OCI-LY7 (cell line): ENCODE measurements around the gene LPIN1. TPM values are rescaled to one million over a fixed set of nuclear protein-coding genes. Genes with fewer than 3 reads are reported as not detected.
A peak's percentile ranks its signal among the peaks of the same experiment; 100 is the strongest.

ENCODE experiments used
- BruUV-seq: library from RNA; stranded (reverse); fragments of 400-500 nt; replicated peaks from 2 replicates; lab custom pipeline; 2021; lab: Mats Ljungman, UMichigan
- CTCF ChIA-PET: fragments of 300-600 bp; sonication (Branson Sonifier 250); formaldehyde crosslinking; loops from one replicate; lab custom pipeline; 2022; ENCODE audit warnings: antibody characterized with exemption; ENCODE audit not compliant: unreplicated experiment; lab: Charles Lee
- POLR2A ChIA-PET: fragments of 300-600 bp; sonication (Branson Sonifier 250); formaldehyde crosslinking; loops from one replicate; lab custom pipeline; 2022; ENCODE audit warnings: antibody characterized with exemption; lab: Charles Lee
- DNase-seq: peaks from one replicate; pipeline ENCODE4 v3.0.0-alpha.2; 2015; ENCODE audit warnings: low spot score
- H2AFZ ChIP-seq: fragments of 200-600 bp; sonication (generic), shearing (Covaris generic); 2 replicates; pipeline ENCODE4 v1.6.1; 2014; ENCODE audit warnings: mild to moderate bottlenecking, antibody characterized with exemption, low read length, moderate library complexity
- H3K27ac ChIP-seq: fragments of 200-600 bp; sonication (generic); 2 replicates; pipeline ENCODE4 v1.5.1; 2014; ENCODE audit warnings: mixed run types, low read depth, mild to moderate bottlenecking, moderate library complexity, low read length, inconsistent platforms; ENCODE audit not compliant: poor library complexity, severe bottlenecking
- H3K36me3 ChIP-seq: fragments of 200-600 bp; sonication (generic); 2 replicates; pipeline ENCODE4 v1.6.1; 2014; ENCODE audit warnings: mild to moderate bottlenecking, antibody characterized with exemption, low read length, moderate library complexity, mixed read lengths; ENCODE audit not compliant: insufficient read depth
- H3K4me1 ChIP-seq: fragments of 200-600 bp; sonication (generic); 2 replicates; pipeline ENCODE4 v1.5.1; 2014; ENCODE audit warnings: mild to moderate bottlenecking, low read length; ENCODE audit not compliant: insufficient read depth, poor library complexity, severe bottlenecking
- H3K4me2 ChIP-seq: fragments of 200-600 bp; sonication (generic); 2 replicates; pipeline ENCODE4 v1.6.1; 2014; ENCODE audit warnings: mild to moderate bottlenecking, low read length
- H3K4me3 ChIP-seq: fragments of 200-600 bp; sonication (generic); 2 replicates; pipeline ENCODE4 v1.5.1; 2014; ENCODE audit warnings: mild to moderate bottlenecking, low read depth, low read length; ENCODE audit not compliant: poor library complexity, severe bottlenecking
- H3K79me2 ChIP-seq: fragments of 200-600 bp; sonication (generic); 2 replicates; pipeline ENCODE4 v1.6.1; 2016; ENCODE audit warnings: low read depth, mild to moderate bottlenecking, low read length, moderate library complexity, mixed read lengths; ENCODE audit not compliant: insufficient read depth
- H3K9me2 ChIP-seq: fragments of 200-600 bp; sonication (generic); 2 replicates; pipeline ENCODE4 v1.6.1; 2016; ENCODE audit warnings: mild to moderate bottlenecking, low read length, mixed read lengths; ENCODE audit not compliant: insufficient read depth
- H3K9me3 ChIP-seq: fragments of 200-600 bp; sonication (generic); 2 replicates; pipeline ENCODE4 v1.6.1; 2014; ENCODE audit warnings: mild to moderate bottlenecking, mixed run types, low read length, mixed read lengths
- H4K20me1 ChIP-seq: fragments of 200-600 bp; sonication (generic); 2 replicates; pipeline ENCODE4 v1.6.1; 2014; ENCODE audit warnings: mild to moderate bottlenecking, antibody characterized with exemption, low read length, moderate library complexity, mixed read lengths; ENCODE audit not compliant: insufficient read depth
- CTCF ChIP-seq: fragments of 200-600 bp; sonication (generic); conservative IDR thresholded peaks from 2 replicates; pipeline ENCODE4 v1.5.1; 2014; ENCODE audit warnings: mild to moderate bottlenecking, antibody characterized with exemption, low read length, moderate library complexity, mixed read lengths
- EZH2phosphoT487 ChIP-seq: fragments of 200-600 bp; sonication (generic); IDR thresholded peaks from 2 replicates; pipeline ENCODE4 v1.6.1; 2018; ENCODE audit warnings: low read depth, borderline replicate concordance, mild to moderate bottlenecking, mixed run types, antibody characterized with exemption, low read length, moderate library complexity, mixed read lengths
- intact Hi-C: fragments of 100-400 bp; cut with micrococcal nuclease; formaldehyde crosslinking; loops from one replicate; pipeline ENCODE4 v1.10.0; 2022; ENCODE audit not compliant: unreplicated experiment
- total RNA-seq, 2 experiments: library from RNA; depleted of rRNA in 1 of 2; stranded (reverse); fragments of >200 nt in 1 of 2; shearing (Covaris generic) in 1 of 2; gene quantifications; 2 replicates each; pipeline ENCODE4 v1.2.3, GENCODE V29; 2014 to 2022

The LPIN1 gene
- total RNA-seq, 2 experiments from 2014 or later = 56.9 to 70.2 TPM

- no peaks in the 10 kb centered on the region for H4K20me1 ChIP-seq
- peaks cover 47% of the 10 kb centered on the region; the same call in 1 of the 2 replicates for H3K36me3 ChIP-seq
- no peak for DNase-seq
- no peak overlapping the region for H3K27ac ChIP-seq
- no peaks in the 10 kb centered on the region for H3K9me2 ChIP-seq
- ChIA-PET POLR2A (interaction anchor here (1.2 kb wide), 1 partner anchor 284 kb away, joined by 3 read pairs; no protein-coding TSS in a partner anchor), CTCF (no interaction called here)
- TF ChIP-seq CTCF = no peak
- no peak for TF ChIP-seq EZH2phosphoT487
- no TSS peak for BruUV-seq
- no peaks in the 10 kb centered on the region for H3K79me2 ChIP-seq
- intact Hi-C loops = loop anchor here (5.0 to 10.0 kb wide), 2 partner anchors 500 to 607 kb away; no protein-coding TSS in a partner anchor
- no peak overlapping the region for H2AFZ ChIP-seq
- no peaks in the 10 kb centered on the region for H3K9me3 ChIP-seq
- peaks cover 39% of the 10 kb centered on the region for H3K4me1 ChIP-seq
- no peak overlapping the region for H3K4me2 ChIP-seq
- no peak overlapping the region for H3K4me3 ChIP-seq
Observed at GRCh38 chr2:11827547-11827946, 81.1 kb downstream of the LPIN1 start.

- Histone ChIP-seq H3K4me3 (no peak overlapping the region), H3K9me3 (no peaks in the 10 kb centered on the region; the same call in 1 of the 2 replicates), H3K79me2 (no peaks in the 10 kb centered on the region), H2AFZ (peak overlapping the region; percentile 69; the same call in 1 of the 2 replicates), H3K27ac (peak overlapping the region; percentile 81), H3K4me2 (peak overlapping the region; percentile 78), H3K9me2 (no peaks in the 10 kb centered on the region), H4K20me1 (no peaks in the 10 kb centered on the region), H3K4me1 (peaks cover 53% of the 10 kb centered on the region), H3K36me3 (peaks cover 35% of the 10 kb centered on the region; the same call in 1 of the 2 replicates)
- DNase-seq = no peak
- intact Hi-C loops = loop anchor here (1.0 to 10.0 kb wide), 7 partner anchors 219 to 1178 kb away; partner anchors contain the start of gene TRIB2
- CTCF ChIA-PET = interaction anchor here (0.7 to 1.4 kb wide), 2 partner anchors 220 to 613 kb away, joined by 3 read pairs; no protein-coding TSS in a partner anchor
- POLR2A ChIA-PET = interaction anchor here (0.6 to 1.5 kb wide), 4 partner anchors 204 to 1057 kb away, joined by 3 to 5 read pairs (median 3); no protein-coding TSS in a partner anchor
- BruUV-seq = no TSS peak
- TF ChIP-seq CTCF = no peak
- no peak for TF ChIP-seq EZH2phosphoT487
Observed at GRCh38 chr2:11828933-11829323, 82.5 kb downstream of the LPIN1 start.
